Esophagus muscularis mucosa (tissue), 4 donors: ENCODE measurements around the gene E2F4. TPM values are rescaled to one million over a fixed set of nuclear protein-coding genes. Genes with fewer than 3 reads are reported as not detected.

Experiments used
- DNase-seq: peaks from one replicate; pipeline ENCODE4 v3.0.0-alpha.2; 2017; ENCODE audit errors: extremely low spot score
- H3K27ac ChIP-seq, 4 donors: fragments of 200-600 bp; sonication (generic); replicated peaks in 1 of 4; 1 replicate in 3 of 4; 2 replicates in 1 of 4; pipeline ENCODE4 v1.5.1; 2016 to 2019; ENCODE audit warnings: mild to moderate bottlenecking in 1 of 4
- H3K27me3 ChIP-seq, 4 donors: fragments of 200-600 bp; sonication (generic); one replicate each; pipeline versions ENCODE4 v1.5.1 to v1.6.0; 2016 to 2019
- H3K36me3 ChIP-seq, 4 donors: fragments of 200-600 bp; sonication (generic); one replicate each; pipeline ENCODE4 v1.5.1; 2016 to 2019
- H3K4me1 ChIP-seq, 4 donors: fragments of 200-600 bp; sonication (generic); one replicate each; pipeline ENCODE4 v1.5.1; 2016 to 2019
- H3K4me3 ChIP-seq, 4 donors: fragments of 200-600 bp; sonication (generic); 1 replicate in 2 of 4; 2 replicates in 2 of 4; pipeline ENCODE4 v1.5.1; 2016 to 2019; ENCODE audit warnings: mild to moderate bottlenecking in 4 of 4, moderate library complexity in 1 of 4
- H3K9me3 ChIP-seq, 4 donors: fragments of 200-600 bp; sonication (generic); 1 replicate in 3 of 4; 2 replicates in 1 of 4; pipeline ENCODE4 v1.5.1; 2016 to 2019
- EP300 ChIP-seq: sonication (generic); formaldehyde crosslinking; IDR thresholded peaks from one replicate; pipeline ENCODE4 v1.6.1; 2017; ENCODE audit warnings: antibody characterized with exemption
- POLR2A ChIP-seq: fragments of 450-650 bp; IDR thresholded peaks from one replicate; pipeline ENCODE4 v1.6.1; 2017; ENCODE audit warnings: antibody characterized with exemption, moderate library complexity, mild to moderate bottlenecking, low read depth
- POLR2AphosphoS5 ChIP-seq, 2 donors: sonication (generic); formaldehyde crosslinking; IDR thresholded peaks; one replicate each; pipeline ENCODE4 v1.6.1; 2017; ENCODE audit warnings: antibody characterized with exemption in 2 of 2
- WGBS: methylation state at CpG from one replicate; pipeline ENCODE4 v1.1.5; 2018; 5-methylcytosine and 5-hydroxymethylcytosine counted together
- intact Hi-C: fragments of 100-400 bp; cut with DNase I; formaldehyde crosslinking; loops from one replicate; pipeline ENCODE4 v1.15.1; 2023
- total RNA-seq, 4 donors: library from RNA; depleted of rRNA; stranded (reverse); fragments of >200 nt; gene quantifications; one replicate each; pipeline versions ENCODE4 v1.1.0 to v1.2.1, GENCODE V29; 2016
- TF ChIP-seq, protein P1 (sequence below), 3 experiments: fragments of 200-600 bp in 2 of 3; fragments of 450-650 bp in 1 of 3; sonication (generic) in 2 of 3; IDR thresholded peaks; one replicate each; pipeline ENCODE4 v1.5.1; 2017 to 2019; ENCODE audit warnings: antibody characterized with exemption in 3 of 3, mild to moderate bottlenecking in 2 of 3, moderate library complexity in 1 of 3

The E2F4 gene
- total RNA-seq, 4 donors from 2014 or later = 54.8 to 96.9 (median 93.1) TPM

DNA sequence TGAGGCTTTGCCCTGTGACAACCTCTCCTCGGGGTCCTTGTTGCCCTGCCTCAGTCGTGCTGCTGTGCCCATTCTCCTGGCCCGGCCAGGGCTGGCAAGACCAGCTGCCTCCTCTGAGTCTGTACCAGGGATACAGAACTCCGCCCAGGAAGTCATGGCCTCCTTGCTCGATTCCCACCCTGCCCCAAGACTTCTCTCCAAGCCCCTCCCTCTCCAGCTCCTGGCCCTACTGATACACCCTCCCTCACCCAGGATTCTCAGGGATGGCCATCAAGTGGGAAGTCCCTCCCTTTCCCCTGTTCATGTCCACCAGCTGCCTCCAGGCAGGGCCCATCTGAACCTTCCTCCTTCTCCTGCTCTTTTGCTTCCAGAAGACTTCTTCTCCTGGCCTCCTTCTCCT, 23.8 kb downstream of the E2F4 start:
- no peak for DNase-seq
- no peaks in the 10 kb centered on the region for H3K27me3 ChIP-seq
- WGBS = 74% methylated on average over 5 of the region's 5 CpGs
- H3K4me1 ChIP-seq = peaks cover 21 to 30% (median 24%) of the 10 kb centered on the region in 4 donors
- TF ChIP-seq, protein P1, sequence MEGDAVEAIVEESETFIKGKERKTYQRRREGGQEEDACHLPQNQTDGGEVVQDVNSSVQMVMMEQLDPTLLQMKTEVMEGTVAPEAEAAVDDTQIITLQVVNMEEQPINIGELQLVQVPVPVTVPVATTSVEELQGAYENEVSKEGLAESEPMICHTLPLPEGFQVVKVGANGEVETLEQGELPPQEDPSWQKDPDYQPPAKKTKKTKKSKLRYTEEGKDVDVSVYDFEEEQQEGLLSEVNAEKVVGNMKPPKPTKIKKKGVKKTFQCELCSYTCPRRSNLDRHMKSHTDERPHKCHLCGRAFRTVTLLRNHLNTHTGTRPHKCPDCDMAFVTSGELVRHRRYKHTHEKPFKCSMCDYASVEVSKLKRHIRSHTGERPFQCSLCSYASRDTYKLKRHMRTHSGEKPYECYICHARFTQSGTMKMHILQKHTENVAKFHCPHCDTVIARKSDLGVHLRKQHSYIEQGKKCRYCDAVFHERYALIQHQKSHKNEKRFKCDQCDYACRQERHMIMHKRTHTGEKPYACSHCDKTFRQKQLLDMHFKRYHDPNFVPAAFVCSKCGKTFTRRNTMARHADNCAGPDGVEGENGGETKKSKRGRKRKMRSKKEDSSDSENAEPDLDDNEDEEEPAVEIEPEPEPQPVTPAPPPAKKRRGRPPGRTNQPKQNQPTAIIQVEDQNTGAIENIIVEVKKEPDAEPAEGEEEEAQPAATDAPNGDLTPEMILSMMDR (IDR thresholded peaks at IDR 0.05) = no peak
- TF ChIP-seq POLR2A = no peak
- no peak for TF ChIP-seq POLR2AphosphoS5 (IDR thresholded peaks at IDR 0.05)
- no peak for TF ChIP-seq EP300
- peaks cover 0 to 28% (median 3%) of the 10 kb centered on the region in 4 donors for H3K36me3 ChIP-seq
- H3K9me3 ChIP-seq = no peaks in the 10 kb centered on the region
- no peak overlapping the region for H3K27ac ChIP-seq
- intact Hi-C loops = no loop called here
- no peak overlapping the region for H3K4me3 ChIP-seq

GRCh38 chr16:67216612-67217490, 24.9 kb downstream of the E2F4 start:
- Histone ChIP-seq H3K4me1 (peaks cover 21 to 30% (median 24%) of the 10 kb centered on the region in 4 donors), H3K36me3 (peaks cover 0 to 18% (median 0%) of the 10 kb centered on the region in 4 donors), H3K27ac (peak overlapping the region in 2 of 4 donors; percentile 1 to 55), H3K27me3 (no peaks in the 10 kb centered on the region), H3K4me3 (no peak overlapping the region), H3K9me3 (no peaks in the 10 kb centered on the region)
- TF ChIP-seq EP300 = no peak
- TF ChIP-seq POLR2AphosphoS5 (IDR thresholded peaks at IDR 0.05) = peak in 1 of 2 donors; percentile 30
- WGBS = 61% methylated on average over 18 of the region's 18 CpGs
- intact Hi-C loops = no loop called here
- no peak for DNase-seq

GRCh38 chr16:67223992-67224391, 32.0 kb downstream of the E2F4 start:
- Histone ChIP-seq H3K36me3 (peaks cover 7 to 18% (median 10%) of the 10 kb centered on the region in 4 donors), H3K4me1 (peaks cover 20 to 32% (median 25%) of the 10 kb centered on the region in 4 donors), H3K9me3 (no peaks in the 10 kb centered on the region), H3K27ac (no peak overlapping the region), H3K27me3 (no peaks in the 10 kb centered on the region), H3K4me3 (no peak overlapping the region)
- intact Hi-C loops = no loop called here
- 78% methylated on average over 3 of the region's 3 CpGs for WGBS
- TF ChIP-seq POLR2AphosphoS5 (IDR thresholded peaks at IDR 0.05) (no peak), POLR2A (no peak), EP300 (no peak)
- TF ChIP-seq, protein P1 (IDR thresholded peaks at IDR 0.05) = no peak
- DNase-seq = no peak

DNA sequence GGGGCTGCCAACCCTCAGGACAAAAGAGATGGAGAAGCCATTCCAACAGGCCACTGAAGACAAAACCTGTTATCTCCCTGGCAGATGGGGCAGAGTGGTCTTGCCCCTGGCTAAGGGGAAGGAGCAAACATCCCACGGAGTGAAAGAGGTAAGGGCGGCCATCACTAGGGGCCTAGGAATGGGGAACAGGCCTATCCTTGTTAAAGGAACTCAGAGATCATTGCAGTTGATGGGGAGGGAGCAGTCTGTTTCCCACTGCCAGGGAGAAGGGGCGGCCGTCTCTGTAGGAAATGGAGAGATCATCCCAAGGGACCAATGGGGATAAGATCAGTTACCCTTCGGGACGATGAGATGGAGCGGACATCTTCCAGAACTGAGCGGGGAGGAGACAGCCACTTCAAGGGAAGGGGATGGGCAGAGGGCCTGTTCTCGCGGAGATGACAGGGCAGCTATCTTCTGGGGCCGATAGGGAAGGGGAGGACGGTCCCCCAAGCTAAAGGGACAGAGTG, 34.4 kb downstream of the E2F4 start:
- DNase-seq = no peak
- Histone ChIP-seq H3K27me3 (no peaks in the 10 kb centered on the region), H3K36me3 (peaks cover 26 to 42% (median 33%) of the 10 kb centered on the region in 4 donors), H3K27ac (peak overlapping the region; percentile 77 to 90 (median 82)), H3K4me1 (peaks cover 20 to 34% (median 25%) of the 10 kb centered on the region in 4 donors), H3K4me3 (peak overlapping the region; percentile 72 to 98 (median 90)), H3K9me3 (no peaks in the 10 kb centered on the region)
- intact Hi-C loops = no loop called here
- WGBS = 10% methylated on average over 12 of the region's 12 CpGs
- TF ChIP-seq POLR2A (no peak), EP300 (no peak), POLR2AphosphoS5 (IDR thresholded peaks at IDR 0.05) (no peak)
- TF ChIP-seq, protein P1 (IDR thresholded peaks at IDR 0.05) = no peak
